ENCODE measurements around the gene BBS7. TPM values are rescaled to one million over a fixed set of nuclear protein-coding genes. Genes with fewer than 3 reads are reported as not detected.

The BBS7 gene
- total and polyA plus RNA-seq, 2 of the 13 experiments (the other 11 are each of a cell fraction or from before 2014, with no cell fraction given), result 9.0 to 15.7 TPM

DNA sequence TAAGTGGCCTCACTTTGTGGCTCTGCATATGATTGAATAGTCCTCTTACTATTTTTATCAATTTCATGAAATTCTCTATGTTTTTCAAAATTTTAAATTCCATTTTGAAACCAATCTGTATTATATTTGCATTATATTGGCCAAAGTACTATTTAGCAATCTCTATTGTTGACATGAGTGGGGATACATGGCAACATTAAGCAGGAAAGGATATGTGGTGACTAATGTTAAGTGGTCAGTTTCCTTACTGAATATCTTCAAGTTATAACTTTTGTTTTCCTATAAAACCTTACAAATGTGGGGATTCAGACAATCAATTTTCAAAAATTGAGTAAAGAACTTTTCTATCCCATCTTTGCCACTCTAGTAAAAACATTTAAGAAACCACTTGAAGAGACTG is 10.2 kb downstream of the BBS7 start:
- H3K4me1 ChIP-seq (ENCODE audit: insufficient read depth, low read length), result no peaks in the 10 kb centered on the region
- no peak overlapping the region for H3K9ac ChIP-seq (ENCODE audit: insufficient read depth, low read depth, low read length)
- ATAC-seq (no peak), DNase-seq (ENCODE audit: low spot score) (no peak), FAIRE-seq (no peak)
- no peaks in the 10 kb centered on the region for H4K20me1 ChIP-seq (ENCODE audit: insufficient read depth, low read length)
- H3K36me3 ChIP-seq (replicated peaks in 1 of 2; ENCODE audit: control insufficient read depth in 1 of 2, insufficient read depth in 2 of 2, low read length in 2 of 2), result peaks cover 0 to 7% of the 10 kb centered on the region in 2 experiments; a peak in 3 of 5 replicates
- no peak overlapping the region for H3K27ac ChIP-seq (ENCODE audit: extremely low read length, insufficient read depth, low read length)
- in situ Hi-C loops (cut with HindIII; ENCODE audit: extremely low pct_ligation_motif_present, low pct_unique_long_range_greater_than_20kb), result no loop called here
- POLR2A ChIA-PET, result no interaction called here
- TF ChIP-seq ZNF501 (CRISPR knock-in tag; IDR thresholded peaks at IDR 0.05), result no peak
- no peak for TF ChIP-seq MAFG (CRISPR knock-in tag; IDR thresholded peaks at IDR 0.05)
- no peak for TF ChIP-seq GATAD2A (CRISPR knock-in tag; IDR thresholded peaks at IDR 0.05)
- no peak for TF ChIP-seq ZNF782 (CRISPR knock-in tag; IDR thresholded peaks at IDR 0.05; ENCODE audit: borderline replicate concordance)
- no peak for TF ChIP-seq SIX1 (CRISPR knock-in tag; IDR thresholded peaks at IDR 0.05; ENCODE audit: borderline replicate concordance)
- TF ChIP-seq ZNF30 (CRISPR knock-in tag; IDR thresholded peaks at IDR 0.05), result no peak
- no peak overlapping the region for H2AFZ ChIP-seq (ENCODE audit: low read length)
- H3K79me2 ChIP-seq (ENCODE audit: insufficient read depth, low read length), result no peaks in the 10 kb centered on the region
- BruUV-seq (replicated peaks), result no TSS peak
- no peak overlapping the region for H3K4me3 ChIP-seq (replicated peaks in 1 of 3; ENCODE audit: insufficient read depth in 1 of 3, low read depth in 2 of 3, low read length in 3 of 3)
- H3K9me3 ChIP-seq (ENCODE audit: low read length), result no peaks in the 10 kb centered on the region
- H3K4me2 ChIP-seq (ENCODE audit: low read depth, low read length), result no peak overlapping the region
- no peaks in the 10 kb centered on the region for H3K27me3 ChIP-seq (ENCODE audit: control insufficient read depth in 1 of 2, insufficient read depth in 2 of 2, low read length in 2 of 2)
- CTCF ChIA-PET (ENCODE audit: low intra/inter-chr PET ratio, low total read pairs), result no interaction called here
- intact Hi-C loops (cut with micrococcal nuclease; ENCODE audit: unreplicated experiment), result no loop called here

GRCh38 chr4:121851354-121851753 is 18.9 kb downstream of the BBS7 start:
- H3K9me3 ChIP-seq (ENCODE audit: low read length), result no peaks in the 10 kb centered on the region
- H3K79me2 ChIP-seq (ENCODE audit: insufficient read depth, low read length), result no peaks in the 10 kb centered on the region
- H3K4me3 ChIP-seq (replicated peaks in 1 of 3; ENCODE audit: insufficient read depth in 1 of 3, low read depth in 2 of 3, low read length in 3 of 3), result no peak overlapping the region
- ChIA-PET CTCF (ENCODE audit: low intra/inter-chr PET ratio, low total read pairs) (no interaction called here), POLR2A (no interaction called here)
- no peak overlapping the region for H3K27ac ChIP-seq (ENCODE audit: extremely low read length, insufficient read depth, low read length)
- no peak overlapping the region for H2AFZ ChIP-seq (ENCODE audit: low read length)
- FAIRE-seq (no peak), DNase-seq (ENCODE audit: low spot score) (no peak), ATAC-seq (no peak)
- intact Hi-C loops (cut with micrococcal nuclease; ENCODE audit: unreplicated experiment), result no loop called here
- H3K9ac ChIP-seq (ENCODE audit: insufficient read depth, low read depth, low read length), result no peak overlapping the region
- no TSS peak for BruUV-seq (replicated peaks)
- no peaks in the 10 kb centered on the region for H3K4me1 ChIP-seq (ENCODE audit: insufficient read depth, low read length)
- H3K27me3 ChIP-seq (ENCODE audit: control insufficient read depth in 1 of 2, insufficient read depth in 2 of 2, low read length in 2 of 2), result no peaks in the 10 kb centered on the region
- no peaks in the 10 kb centered on the region for H4K20me1 ChIP-seq (ENCODE audit: insufficient read depth, low read length)
- TF ChIP-seq HNRNPK (IDR thresholded peaks at IDR 0.05; ENCODE audit: low read depth, low read length, poor library complexity, severe bottlenecking) (peak; percentile 96), ZBTB1 (CRISPR knock-in tag; IDR thresholded peaks at IDR 0.05; ENCODE audit: borderline replicate concordance) (no peak)
- in situ Hi-C loops (cut with HindIII; ENCODE audit: extremely low pct_ligation_motif_present, low pct_unique_long_range_greater_than_20kb), result no loop called here
- peaks cover 0 to 2% of the 10 kb centered on the region in 2 experiments; a peak in 2 of 5 replicates for H3K36me3 ChIP-seq (replicated peaks in 1 of 2; ENCODE audit: control insufficient read depth in 1 of 2, insufficient read depth in 2 of 2, low read length in 2 of 2)
- 97% methylated on average over 1 of the region's 1 CpG for WGBS (ENCODE audit: low lambda C conversion rate)
- no peak overlapping the region for H3K4me2 ChIP-seq (ENCODE audit: low read depth, low read length)

All from HepG2 (cell line).